ENCODE measurements around the gene COL18A1.

DNA sequence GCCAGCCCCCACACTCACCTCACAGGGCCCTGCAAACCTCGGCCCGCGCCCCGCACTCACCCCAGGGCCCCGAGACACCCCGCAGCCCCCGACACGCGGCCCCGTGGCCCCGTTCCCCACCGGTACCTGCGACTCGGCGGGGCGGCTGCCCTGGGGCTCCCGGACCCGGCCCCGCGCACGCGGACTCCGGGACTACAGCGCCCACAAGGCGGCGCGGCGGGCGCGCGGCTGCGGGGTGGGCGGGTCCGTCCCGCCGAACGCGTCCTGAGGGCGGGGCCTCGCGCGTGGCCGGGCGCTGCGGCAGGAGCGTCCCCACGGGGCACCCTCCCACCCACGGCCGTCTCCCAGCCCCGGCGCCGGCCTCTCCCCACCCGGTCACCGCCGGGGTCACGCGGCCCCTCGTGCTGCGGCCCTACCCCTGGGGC lies 137.3 kb downstream of the COL18A1 start, which contains the start of gene SLC19A1:
- TF ChIP-seq ATF2 (CRISPR knock-in tag; IDR thresholded peaks at IDR 0.05), result no peak
- no peak for TF ChIP-seq POLR2A (conservative IDR thresholded peaks at IDR 0.05)
- TF ChIP-seq CTCF (IDR thresholded peaks at IDR 0.05 in 2 of 3, conservative IDR thresholded peaks at IDR 0.05 in 1 of 3; ENCODE audit: insufficient read depth in 2 of 3, low read depth in 1 of 3, low read length in 3 of 3), result peak in 2 of 3 experiments; percentile 16 to 33; a peak in 2 of 6 replicates
- TF ChIP-seq MAFF (IDR thresholded peaks at IDR 0.05; ENCODE audit: low read length), result no peak
- TF ChIP-seq, protein P1, sequence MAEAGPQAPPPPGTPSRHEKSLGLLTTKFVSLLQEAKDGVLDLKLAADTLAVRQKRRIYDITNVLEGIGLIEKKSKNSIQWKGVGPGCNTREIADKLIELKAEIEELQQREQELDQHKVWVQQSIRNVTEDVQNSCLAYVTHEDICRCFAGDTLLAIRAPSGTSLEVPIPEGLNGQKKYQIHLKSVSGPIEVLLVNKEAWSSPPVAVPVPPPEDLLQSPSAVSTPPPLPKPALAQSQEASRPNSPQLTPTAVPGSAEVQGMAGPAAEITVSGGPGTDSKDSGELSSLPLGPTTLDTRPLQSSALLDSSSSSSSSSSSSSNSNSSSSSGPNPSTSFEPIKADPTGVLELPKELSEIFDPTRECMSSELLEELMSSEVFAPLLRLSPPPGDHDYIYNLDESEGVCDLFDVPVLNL (CRISPR knock-in tag; IDR thresholded peaks at IDR 0.05; ENCODE audit: low read depth), result no peak
- TF ChIP-seq RBFOX2 (IDR thresholded peaks at IDR 0.05; ENCODE audit: low read depth, low read length), result 0 out of 2 replicates have a peak, but pooled peaks have one; percentile 5
- no peak for TF ChIP-seq PHTF2 (CRISPR knock-in tag; IDR thresholded peaks at IDR 0.05)
- no peak for TF ChIP-seq FOXP1 (CRISPR knock-in tag; IDR thresholded peaks at IDR 0.05)
- peak in 1 of 2 experiments; percentile 79; a peak in 1 of 4 replicates for TF ChIP-seq SIN3A (IDR thresholded peaks at IDR 0.05; ENCODE audit: borderline replicate concordance in 2 of 2, control insufficient read depth in 1 of 2, low read depth in 2 of 2, low read length in 2 of 2)
- no peak for TF ChIP-seq NBN (IDR thresholded peaks at IDR 0.05; ENCODE audit: low read depth)
- no peak for TF ChIP-seq SMARCA4 (IDR thresholded peaks at IDR 0.05)
- TF ChIP-seq UBTF (IDR thresholded peaks at IDR 0.05; ENCODE audit: borderline replicate concordance in 1 of 2, low read depth in 2 of 2, low read length in 2 of 2), result no peak
